Mesodermal cell (in vitro differentiated cells): Measurements from ENCODE around the gene PPP1R1C.

Source experiments
- H3K27ac ChIP-seq: 2 replicates; pipeline ENCODE4 v1.7.0; 2013; ENCODE audit warnings: mild to moderate bottlenecking, low read depth, low read length, moderate library complexity; ENCODE audit not compliant: severe bottlenecking
- H3K36me3 ChIP-seq: 2 replicates; pipeline ENCODE4 v1.7.1; 2013; ENCODE audit warnings: mild to moderate bottlenecking, low read length, moderate library complexity; ENCODE audit not compliant: control insufficient read depth, insufficient read depth
- H3K4me1 ChIP-seq: one replicate; pipeline ENCODE4 v1.7.1; 2013; ENCODE audit warnings: mild to moderate bottlenecking, low read length; ENCODE audit not compliant: insufficient read depth, control insufficient read depth, poor library complexity, severe bottlenecking
- H3K4me3 ChIP-seq: 2 replicates; pipeline ENCODE4 v1.7.0; 2013; ENCODE audit warnings: low read length, control low read depth, mild to moderate bottlenecking; ENCODE audit not compliant: insufficient read depth, poor library complexity, severe bottlenecking; ENCODE audit errors: extremely low read depth
- H3K9me3 ChIP-seq: 2 replicates; pipeline ENCODE4 v1.7.1; 2013; ENCODE audit warnings: mild to moderate bottlenecking, low read length, moderate library complexity; ENCODE audit not compliant: control insufficient read depth
- WGBS, 2 experiments: methylation state at CpG; one replicate each; pipeline ENCODE4 v1.1.5; 2013; ENCODE audit warnings: missing lambda C conversion rate in 2 of 2; ENCODE audit not compliant: insufficient coverage in 2 of 2; 5-methylcytosine and 5-hydroxymethylcytosine counted together

Gene PPP1R1C

DNA sequence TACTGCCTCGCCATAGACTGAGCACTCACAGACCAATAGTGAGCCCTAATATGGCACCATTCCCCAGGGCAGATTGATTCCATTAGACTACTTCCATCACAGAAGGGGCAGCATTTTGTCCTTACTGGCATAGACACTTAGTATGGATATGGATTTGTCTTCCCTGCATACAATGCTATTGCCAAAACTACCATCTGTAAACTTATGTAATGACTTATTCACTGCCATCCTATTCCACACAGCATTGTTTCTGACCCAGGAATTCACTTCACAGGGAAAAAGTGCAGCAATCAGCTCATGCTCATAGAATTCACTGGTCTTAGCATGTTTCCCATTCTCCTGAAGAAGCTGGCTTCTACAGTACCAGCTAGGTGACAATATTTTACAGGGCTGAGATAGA lies 179.0 kb downstream of the PPP1R1C start:
- Histone ChIP-seq H3K27ac (no peak overlapping the region), H3K4me3 (no peak overlapping the region), H3K36me3 (no peaks in the 10 kb centered on the region), H3K4me1 (no peaks in the 10 kb centered on the region), H3K9me3 (no peaks in the 10 kb centered on the region)
- WGBS, 2 experiments: 67 to 100% methylated on average over 1 of the region's 1 CpG

DNA sequence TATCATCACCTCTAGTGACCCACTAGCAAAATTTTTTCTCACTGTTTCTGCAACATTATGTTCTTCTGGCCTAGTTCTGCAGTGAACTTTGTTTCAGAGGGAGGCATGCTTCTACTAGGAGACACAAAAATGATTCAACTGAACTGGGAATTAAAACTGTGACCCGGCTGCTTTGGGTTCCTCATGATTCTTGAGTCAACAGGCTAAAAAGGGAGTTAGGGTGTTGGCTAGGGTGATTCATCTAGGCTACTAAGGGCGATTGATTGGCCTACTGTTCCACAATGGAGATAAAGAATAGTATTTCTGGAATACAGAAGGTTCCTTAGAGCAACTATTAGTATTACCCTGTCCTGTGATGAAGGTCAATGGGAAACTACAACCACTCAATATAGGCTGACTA lies 179.5 kb downstream of the PPP1R1C start:
- Histone ChIP-seq H3K4me3 (no peak overlapping the region), H3K27ac (no peak overlapping the region), H3K4me1 (no peaks in the 10 kb centered on the region), H3K36me3 (no peaks in the 10 kb centered on the region), H3K9me3 (no peaks in the 10 kb centered on the region)
- 93 to 100% methylated on average over 1 to 2 of the region's 2 CpGs for WGBS, 2 experiments

GRCh38 chr2:182166406-182166805 lies 180.8 kb downstream of the PPP1R1C start:
- H3K9me3 ChIP-seq: no peaks in the 10 kb centered on the region
- no peak overlapping the region for H3K4me3 ChIP-seq
- H3K27ac ChIP-seq: no peak overlapping the region
- H3K36me3 ChIP-seq: no peaks in the 10 kb centered on the region
- no peaks in the 10 kb centered on the region for H3K4me1 ChIP-seq
- 81 to 94% methylated on average over 2 of the region's 2 CpGs for WGBS, 2 experiments

DNA sequence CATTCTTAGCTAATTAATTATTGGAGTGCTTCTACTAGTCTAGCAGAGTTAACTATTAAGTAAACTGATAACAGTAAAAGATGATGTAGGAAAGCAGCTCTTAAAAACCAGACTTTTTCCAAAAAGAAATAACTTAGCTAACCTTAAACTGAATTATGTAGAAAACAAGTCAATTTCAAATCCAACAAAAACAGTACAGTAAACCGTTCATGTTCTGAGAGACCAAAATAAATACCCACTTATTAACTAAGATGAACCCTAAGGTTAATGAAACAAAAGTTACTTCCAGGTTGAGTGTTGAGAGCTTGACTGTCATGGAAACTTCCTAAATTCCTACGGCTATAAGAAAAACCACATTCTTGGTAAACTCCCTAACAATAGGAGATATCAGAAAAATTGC lies 181.2 kb downstream of the PPP1R1C start:
- H3K27ac ChIP-seq: no peak overlapping the region
- no peaks in the 10 kb centered on the region for H3K4me1 ChIP-seq
- no peaks in the 10 kb centered on the region for H3K36me3 ChIP-seq
- H3K9me3 ChIP-seq: no peaks in the 10 kb centered on the region
- no peak overlapping the region for H3K4me3 ChIP-seq
- whole genome bisulfite sequencing, 2 experiments: no CpG with 5 or more reads among the region's 2 CpGs
